H9 (cell line): ENCODE results near the gene UTF1. TPM values are rescaled to one million over a fixed set of nuclear protein-coding genes. Genes with fewer than 3 reads are reported as not detected.

ENCODE experiments used
- DNase-seq: peaks from one replicate; pipeline ENCODE4 v3.0.0-alpha.2; 2017
- H2AFZ ChIP-seq: one replicate; pipeline ENCODE4 v1.6.1; 2013; ENCODE audit warnings: mild to moderate bottlenecking, low read length, control low read depth, moderate library complexity
- H2AK5ac ChIP-seq: 2 replicates; pipeline ENCODE4 v1.6.1; 2013; ENCODE audit warnings: low read length, control low read depth, mixed read lengths; ENCODE audit not compliant: insufficient read length
- H2BK120ac ChIP-seq: one replicate; pipeline ENCODE4 v1.6.1; 2013; ENCODE audit warnings: low read depth, mild to moderate bottlenecking, low read length, control low read depth, inconsistent platforms; ENCODE audit not compliant: poor library complexity, severe bottlenecking
- H2BK12ac ChIP-seq: 2 replicates; pipeline ENCODE4 v1.6.1; 2013; ENCODE audit warnings: low read length, control low read depth, mixed read lengths, low read depth; ENCODE audit not compliant: insufficient read length
- H2BK15ac ChIP-seq: 2 replicates; pipeline ENCODE4 v1.6.1; 2013; ENCODE audit warnings: low read depth, low read length, control low read depth
- H2BK20ac ChIP-seq: one replicate; pipeline ENCODE4 v1.6.1; 2013; ENCODE audit warnings: low read depth, mild to moderate bottlenecking, low read length, control low read depth, inconsistent platforms; ENCODE audit not compliant: poor library complexity, severe bottlenecking
- H2BK5ac ChIP-seq: 2 replicates; pipeline ENCODE4 v1.6.1; 2013; ENCODE audit warnings: low read length, control low read depth, mixed read lengths; ENCODE audit not compliant: insufficient read length
- H3K14ac ChIP-seq: 2 replicates; pipeline ENCODE4 v1.6.1; 2013; ENCODE audit warnings: low read length, control low read depth; ENCODE audit not compliant: insufficient read depth
- H3K18ac ChIP-seq: 2 replicates; pipeline ENCODE4 v1.6.1; 2013; ENCODE audit warnings: low read depth, mild to moderate bottlenecking, mixed read lengths, low read length, control low read depth; ENCODE audit not compliant: insufficient read length
- H3K23ac ChIP-seq: 2 replicates; pipeline ENCODE4 v1.6.1; 2013; ENCODE audit warnings: low read length, control low read depth, mixed read lengths, low read depth; ENCODE audit not compliant: insufficient read length
- H3K23me2 ChIP-seq: 2 replicates; pipeline ENCODE4 v1.6.1; 2013; ENCODE audit warnings: low read depth, mild to moderate bottlenecking, mixed read lengths, low read length, control low read depth; ENCODE audit not compliant: insufficient read length, poor library complexity, severe bottlenecking
- H3K27ac ChIP-seq: 2 replicates; pipeline ENCODE4 v1.5.1; 2013; ENCODE audit warnings: low read length, control low read depth, mixed read lengths, low read depth; ENCODE audit not compliant: insufficient read length
- H3K27me3 ChIP-seq: 2 replicates; pipeline ENCODE4 v1.6.1; 2013; ENCODE audit warnings: low read length, control low read depth, inconsistent platforms; ENCODE audit not compliant: insufficient read depth
- H3K4ac ChIP-seq: 2 replicates; pipeline ENCODE4 v1.6.1; 2013; ENCODE audit warnings: low read depth, mild to moderate bottlenecking, control low read depth, inconsistent platforms, low read length, moderate library complexity
- H3K4me1 ChIP-seq: 2 replicates; pipeline ENCODE4 v1.6.1; 2013; ENCODE audit warnings: low read length, control low read depth, inconsistent platforms; ENCODE audit not compliant: insufficient read depth
- H3K4me2 ChIP-seq: 2 replicates; pipeline ENCODE4 v1.6.1; 2013; ENCODE audit warnings: low read length, control low read depth, mixed read lengths; ENCODE audit not compliant: insufficient read length, insufficient read depth
- H3K56ac ChIP-seq: 2 replicates; pipeline ENCODE4 v1.6.1; 2013; ENCODE audit warnings: low read depth, mild to moderate bottlenecking, mixed read lengths, low read length, control low read depth; ENCODE audit not compliant: insufficient read length
- H3K79me1 ChIP-seq: 2 replicates; pipeline ENCODE4 v1.6.1; 2013; ENCODE audit warnings: low read depth, mild to moderate bottlenecking, moderate library complexity, low read length, control low read depth, inconsistent platforms; ENCODE audit not compliant: insufficient read depth, poor library complexity, severe bottlenecking
- H3K79me2 ChIP-seq: 2 replicates; pipeline ENCODE4 v1.6.1; 2013; ENCODE audit warnings: low read length, control low read depth, inconsistent platforms; ENCODE audit not compliant: insufficient read depth
- H3K9ac ChIP-seq: 2 replicates; pipeline ENCODE4 v1.6.1; 2013; ENCODE audit warnings: low read length, control low read depth, mixed read lengths; ENCODE audit not compliant: insufficient read length; ENCODE audit errors: extremely low read depth
- H3K9me3 ChIP-seq: one replicate; pipeline ENCODE4 v1.6.1; 2013; ENCODE audit warnings: low read depth, low read length, inconsistent platforms; ENCODE audit not compliant: control insufficient read depth
- H3T11ph ChIP-seq: one replicate; pipeline ENCODE4 v1.6.1; 2013; ENCODE audit warnings: mild to moderate bottlenecking, low read length, control low read depth, inconsistent platforms
- H4K20me1 ChIP-seq: one replicate; pipeline ENCODE4 v1.6.1; 2013; ENCODE audit not compliant: control insufficient read depth, insufficient read length, insufficient read depth
- H4K5ac ChIP-seq: 2 replicates; pipeline ENCODE4 v1.6.1; 2013; ENCODE audit warnings: low read depth, mild to moderate bottlenecking, mixed read lengths, low read length, control low read depth; ENCODE audit not compliant: insufficient read length
- H4K8ac ChIP-seq: replicated peaks from 2 replicates; pipeline ENCODE4 v1.6.1; 2013; ENCODE audit warnings: low read length, control low read depth, mixed read lengths, low read depth; ENCODE audit not compliant: insufficient read length
- H4K91ac ChIP-seq: 2 replicates; pipeline ENCODE4 v1.6.1; 2013; ENCODE audit warnings: low read depth, mild to moderate bottlenecking, moderate library complexity, mixed read lengths, low read length, control low read depth; ENCODE audit not compliant: insufficient read length
- H3K27ac Mint-ChIP-seq, 3 experiments: 2 replicates in 2 of 3; 3 replicates in 1 of 3; pipeline ENCODE4 v1.8.0; 2020 to 2021; ENCODE audit warnings: mixed read lengths in 3 of 3, mild to moderate bottlenecking in 1 of 3, moderate library complexity in 1 of 3
- H3K27me3 Mint-ChIP-seq: 2 replicates; pipeline ENCODE4 v1.8.0; 2021; ENCODE audit warnings: low read depth, mild to moderate bottlenecking, moderate library complexity, mixed read lengths
- H3K36me3 Mint-ChIP-seq, 3 experiments: 2 replicates in 2 of 3; 3 replicates in 1 of 3; pipeline ENCODE4 v1.8.0; 2020 to 2021; ENCODE audit warnings: low read depth in 3 of 3, mixed read lengths in 3 of 3; ENCODE audit not compliant: insufficient read depth in 1 of 3
- H3K4me1 Mint-ChIP-seq, 2 experiments: 2 replicates each; pipeline ENCODE4 v1.8.0; 2020; ENCODE audit warnings: mixed read lengths in 2 of 2
- H3K4me3 Mint-ChIP-seq, 2 experiments: 2 replicates in 1 of 2; 3 replicates in 1 of 2; pipeline ENCODE4 v1.8.0; 2020 to 2021; ENCODE audit warnings: mild to moderate bottlenecking in 2 of 2, mixed read lengths in 2 of 2, moderate library complexity in 1 of 2
- H3K9me3 Mint-ChIP-seq, 2 experiments: 2 replicates in 1 of 2; 3 replicates in 1 of 2; pipeline ENCODE4 v1.8.0; 2020; ENCODE audit warnings: mild to moderate bottlenecking in 2 of 2, mixed read lengths in 2 of 2, moderate library complexity in 1 of 2
- CTCF ChIP-seq: fragments of 200-600 bp; sonication (generic); conservative IDR thresholded peaks from 3 replicates; pipeline ENCODE4 v1.8.0; 2021; ENCODE audit warnings: antibody characterized with exemption, mild to moderate bottlenecking
- whole genome bisulfite sequencing: extraction: QIAGEN DNeasy Blood & Tissue Kit; methylation state at CpG from one replicate; pipeline ENCODE4 v1.1.7; 2013; ENCODE audit warnings: missing lambda C conversion rate, low lambda C conversion rate, mixed read lengths; ENCODE audit not compliant: insufficient read length; ENCODE audit errors: extremely low coverage; 5-methylcytosine and 5-hydroxymethylcytosine counted together
- total RNA-seq: library from RNA; stranded (reverse); gene quantifications from 2 replicates; pipeline ENCODE4 v1.2.1, GENCODE V29; 2021

UTF1 gene
- total RNA-seq, 1 experiment from 2014 or later = 31.5 TPM

GRCh38 chr10:133274751-133275683 lies 45.0 kb downstream of the UTF1 start:
- no peaks in the 10 kb centered on the region for H4K20me1 ChIP-seq
- no peaks in the 10 kb centered on the region for H3K9me3 Mint-ChIP-seq
- peaks cover 0 to 5% (median 0%) of the 10 kb centered on the region in 3 experiments; a peak in 2 of 7 replicates for H3K36me3 Mint-ChIP-seq
- no peaks in the 10 kb centered on the region for H3K9me3 ChIP-seq
- H3K23me2 ChIP-seq = peaks cover 7% of the 10 kb centered on the region
- H2BK20ac ChIP-seq = no peak overlapping the region
- no peak overlapping the region for H4K91ac ChIP-seq
- peaks cover 3 to 7% of the 10 kb centered on the region in 2 experiments; a peak in 3 of 4 replicates for H3K4me1 Mint-ChIP-seq
- WGBS = no CpG with 5 or more reads among the region's 26 CpGs
- no peak overlapping the region for H3K9ac ChIP-seq
- H3K27ac Mint-ChIP-seq = no peak overlapping the region
- H3K79me2 ChIP-seq = no peaks in the 10 kb centered on the region
- H2BK12ac ChIP-seq = no peak overlapping the region
- no peaks in the 10 kb centered on the region for H3K4me1 ChIP-seq
- no peak overlapping the region for H2AK5ac ChIP-seq
- no peak overlapping the region for H3K4me3 Mint-ChIP-seq
- no peak overlapping the region for H3K4me2 ChIP-seq
- H3K14ac ChIP-seq = no peak overlapping the region; the same call in 1 of the 2 replicates
- no peak overlapping the region for H4K5ac ChIP-seq
- TF ChIP-seq CTCF = no peak
- H3K27me3 ChIP-seq = no peaks in the 10 kb centered on the region; the same call in 1 of the 2 replicates
- H2AFZ ChIP-seq = no peak overlapping the region
- no peak overlapping the region for H3K27ac ChIP-seq
- H3T11ph ChIP-seq = no peak overlapping the region
- H2BK120ac ChIP-seq = no peak overlapping the region
- no peak overlapping the region for H3K4ac ChIP-seq
- peaks cover 11% of the 10 kb centered on the region for H3K27me3 Mint-ChIP-seq
- H2BK15ac ChIP-seq = no peak overlapping the region
- no peak overlapping the region for H3K23ac ChIP-seq
- no peak overlapping the region for H3K56ac ChIP-seq
- H2BK5ac ChIP-seq = no peak overlapping the region
- H3K79me1 ChIP-seq = no peaks in the 10 kb centered on the region
- no peak overlapping the region for H4K8ac ChIP-seq
- no peak for DNase-seq
- H3K18ac ChIP-seq = no peak overlapping the region
